ENCODE data around the gene IMPACT. TPM values are rescaled to one million over a fixed set of nuclear protein-coding genes. Genes with fewer than 3 reads are reported as not detected.

The IMPACT gene
- total and polyA plus RNA-seq, 2 of the 8 experiments (the other 6 are each of a cell fraction or from before 2014, with no cell fraction given), result 31.1 to 44.6 TPM

DNA sequence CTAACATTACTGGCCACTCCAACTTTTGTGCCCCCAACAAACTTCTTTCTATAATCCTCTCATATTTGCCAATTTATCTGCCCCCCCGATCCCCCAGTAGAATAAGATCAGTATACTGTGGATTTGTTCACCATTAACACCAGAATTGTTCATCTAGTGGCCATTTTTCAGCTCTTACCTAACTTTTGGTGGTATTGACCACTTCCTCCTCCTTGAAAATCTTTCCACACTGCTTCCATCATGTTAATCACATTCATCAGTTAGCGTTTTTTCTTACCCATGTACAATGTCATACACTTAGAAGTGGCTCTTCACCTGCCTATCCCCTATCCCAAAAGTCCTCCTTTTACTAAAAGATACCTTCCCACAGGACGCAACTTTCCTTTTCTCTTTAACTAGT is 6.1 kb downstream of the IMPACT start (continued):
- no peak for TF ChIP-seq SIX5 (IDR thresholded peaks at IDR 0.05; ENCODE audit: low read depth, low read length)
- no peak for TF ChIP-seq CBX8 (IDR thresholded peaks at IDR 0.05; ENCODE audit: borderline replicate concordance, low read depth, low read length)
- TF ChIP-seq, protein P1, sequence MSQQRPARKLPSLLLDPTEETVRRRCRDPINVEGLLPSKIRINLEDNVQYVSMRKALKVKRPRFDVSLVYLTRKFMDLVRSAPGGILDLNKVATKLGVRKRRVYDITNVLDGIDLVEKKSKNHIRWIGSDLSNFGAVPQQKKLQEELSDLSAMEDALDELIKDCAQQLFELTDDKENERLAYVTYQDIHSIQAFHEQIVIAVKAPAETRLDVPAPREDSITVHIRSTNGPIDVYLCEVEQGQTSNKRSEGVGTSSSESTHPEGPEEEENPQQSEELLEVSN (IDR thresholded peaks at IDR 0.05), result no peak
- TF ChIP-seq TEAD4 (IDR thresholded peaks at IDR 0.05; ENCODE audit: low read depth, low read length), result no peak
- no peak for TF ChIP-seq TAF1 (IDR thresholded peaks at IDR 0.05; ENCODE audit: low read depth, low read length)
- no peak for TF ChIP-seq MAFK (IDR thresholded peaks at IDR 0.05; ENCODE audit: low read depth, low read length)

Data from H1 (cell line).